Measurements from ENCODE around the gene AP1S1.

The AP1S1 gene

GRCh38 chr7:101156866-101157589, 2.8 kb downstream of the AP1S1 start:
- no peak for DNase-seq (ENCODE audit: low read depth in 2 of 2)

GRCh38 chr7:101159696-101160674, 5.7 kb downstream of the AP1S1 start:
- no peak for DNase-seq (ENCODE audit: low read depth in 2 of 2)

- DNase-seq (ENCODE audit: low read depth in 2 of 2): no peak
Observed at GRCh38 chr7:101160910-101161309, 6.6 kb downstream of the AP1S1 start.

GRCh38 chr7:101161692-101162471, 7.6 kb downstream of the AP1S1 start:
- no peak for DNase-seq (ENCODE audit: low read depth in 2 of 2)

- DNase-seq (ENCODE audit: low read depth in 2 of 2): no peak
Observed at GRCh38 chr7:101162551-101163278, 8.4 kb downstream of the AP1S1 start.

GRCh38 chr7:101163279-101164070, 9.2 kb downstream of the AP1S1 start:
- DNase-seq (ENCODE audit: low read depth in 2 of 2): no peak

GRCh38 chr7:101164071-101164840, 10.0 kb downstream of the AP1S1 start:
- no peak for DNase-seq (ENCODE audit: low read depth in 2 of 2)

- peak; percentile 84 to 91 for DNase-seq (ENCODE audit: low read depth in 2 of 2)
Observed at GRCh38 chr7:101165075-101165957, 11.0 kb downstream of the AP1S1 start, which contains the start of gene VGF. Gene VGF (minus strand): TSS chr7:101165569. CDS start chr7:101164843, 726 bp downstream.

GRCh38 chr7:101165958-101166647, 11.8 kb downstream of the AP1S1 start:
- DNase-seq (ENCODE audit: low read depth in 2 of 2): no peak

- no peak for DNase-seq (ENCODE audit: low read depth in 2 of 2)
Observed at GRCh38 chr7:101166648-101166908, 12.3 kb downstream of the AP1S1 start.

GRCh38 chr7:101166909-101167644, 12.8 kb downstream of the AP1S1 start:
- DNase-seq (ENCODE audit: low read depth in 2 of 2): no peak

GRCh38 chr7:101167645-101168411, 13.6 kb downstream of the AP1S1 start:
- DNase-seq (ENCODE audit: low read depth in 2 of 2): no peak

GRCh38 chr7:101168412-101169049, 14.3 kb downstream of the AP1S1 start:
- DNase-seq (ENCODE audit: low read depth in 2 of 2): no peak

- no peak for DNase-seq (ENCODE audit: low read depth in 2 of 2)
Observed at GRCh38 chr7:101169110-101169837, 15.0 kb downstream of the AP1S1 start.

- DNase-seq (ENCODE audit: low read depth in 2 of 2): peak; percentile 43 to 77
Observed at GRCh38 chr7:101169838-101170551, 15.7 kb downstream of the AP1S1 start.
